ENCODE measurements around the gene MAPK4. TPM values are rescaled to one million over a fixed set of nuclear protein-coding genes. Genes with fewer than 3 reads are reported as not detected.
"Not testable (repeated sequence)": the region's sequence is repeated elsewhere in the genome, so short reads cannot be mapped to it uniquely, and the experiment has no call there.

Gene MAPK4
- total RNA-seq, 1 experiment from 2014 or later = not detected

GRCh38 chr18:50680966-50681365 lies 121.1 kb downstream of the MAPK4 start:
- DNase-seq (ENCODE audit: low read depth) = no peak

- DNase-seq (ENCODE audit: low read depth) = no peak
These were observed 123.0 kb downstream of the MAPK4 start for GRCh38 chr18:50682852-50683251.

GRCh38 chr18:50686409-50686808 lies 126.5 kb downstream of the MAPK4 start:
- DNase-seq (ENCODE audit: low read depth) = no peak

GRCh38 chr18:50687491-50687890 lies 127.6 kb downstream of the MAPK4 start:
- no peak for DNase-seq (ENCODE audit: low read depth)

- no peak for DNase-seq (ENCODE audit: low read depth)
These were observed 129.7 kb downstream of the MAPK4 start for GRCh38 chr18:50689578-50689977.

- no peak for DNase-seq (ENCODE audit: low read depth)
These were observed 134.3 kb downstream of the MAPK4 start for GRCh38 chr18:50694147-50694546.

- no peak for DNase-seq (ENCODE audit: low read depth)
These were observed 135.7 kb downstream of the MAPK4 start for GRCh38 chr18:50695431-50696176.

- no peak for DNase-seq (ENCODE audit: low read depth)
These were observed 136.5 kb downstream of the MAPK4 start for GRCh38 chr18:50696436-50696835.

- no peak for DNase-seq (ENCODE audit: low read depth)
These were observed 137.0 kb downstream of the MAPK4 start for GRCh38 chr18:50696929-50697328.

- DNase-seq (ENCODE audit: low read depth) = no peak
These were observed 137.6 kb downstream of the MAPK4 start for GRCh38 chr18:50697509-50697908.

- DNase-seq (ENCODE audit: low read depth) = no peak
These were observed 140.6 kb downstream of the MAPK4 start for GRCh38 chr18:50700245-50701165.

GRCh38 chr18:50704357-50704940 lies 144.6 kb downstream of the MAPK4 start:
- no peak for DNase-seq (ENCODE audit: low read depth)

GRCh38 chr18:50706199-50706598 lies 146.3 kb downstream of the MAPK4 start:
- DNase-seq (ENCODE audit: low read depth) = no peak

GRCh38 chr18:50706651-50707050 lies 146.8 kb downstream of the MAPK4 start:
- no peak for DNase-seq (ENCODE audit: low read depth)

GRCh38 chr18:50707297-50707696 lies 147.4 kb downstream of the MAPK4 start:
- not testable (repeated sequence) for DNase-seq (ENCODE audit: low read depth)

GRCh38 chr18:50707855-50708469 lies 148.1 kb downstream of the MAPK4 start:
- DNase-seq (ENCODE audit: low read depth) = no peak

- no peak for DNase-seq (ENCODE audit: low read depth)
These were observed 149.3 kb downstream of the MAPK4 start for GRCh38 chr18:50709193-50709592.

GRCh38 chr18:50711386-50711785 lies 151.5 kb downstream of the MAPK4 start:
- no peak for DNase-seq (ENCODE audit: low read depth)

- peak; percentile 22 for DNase-seq (ENCODE audit: low read depth)
These were observed 156.0 kb downstream of the MAPK4 start for GRCh38 chr18:50715919-50716318.

- peak; percentile 23 for DNase-seq (ENCODE audit: low read depth)
These were observed 157.0 kb downstream of the MAPK4 start for GRCh38 chr18:50716902-50717301.

- no peak for DNase-seq (ENCODE audit: low read depth)
These were observed 157.7 kb downstream of the MAPK4 start for GRCh38 chr18:50717563-50717962.
